Brain microvascular endothelial cell (primary cell): ENCODE measurements around the gene PHC3.

Experiments
- DNase-seq: peaks from one replicate; pipeline ENCODE4 v3.0.0-alpha.2; 2020
- H3K27ac ChIP-seq: fragments of 250-450 bp; sonication (Bioruptor Pico); 2 replicates; pipeline ENCODE4 v1.5.1; 2020; ENCODE audit warnings: mild to moderate bottlenecking, moderate library complexity
- H3K27me3 ChIP-seq: fragments of 250-450 bp; sonication (Bioruptor Pico); replicated peaks from 2 replicates; pipeline ENCODE4 v1.5.1; 2020; ENCODE audit warnings: mild to moderate bottlenecking
- H3K36me3 ChIP-seq: fragments of 250-450 bp; sonication (Bioruptor Pico); replicated peaks from 2 replicates; pipeline ENCODE4 v1.5.1; 2020; ENCODE audit warnings: mild to moderate bottlenecking
- H3K4me3 ChIP-seq: 2 replicates; pipeline ENCODE4 v1.5.1; 2011; ENCODE audit warnings: low read depth, mild to moderate bottlenecking, control low read depth, low read length, moderate library complexity
- CTCF ChIP-seq: IDR thresholded peaks from 2 replicates; pipeline ENCODE4 v1.5.1; 2011; ENCODE audit warnings: low read depth, mild to moderate bottlenecking, moderate library complexity, low read length, control low read depth, inconsistent platforms; ENCODE audit errors: missing control alignments
- in situ Hi-C: cut with HindIII; loops from 2 replicates; pipeline ENCODE4 v1.10.0; 2017; ENCODE audit warnings: low sequenced_read_pairs, low pct_ligation_motif_present

Gene PHC3

GRCh38 chr3:170145278-170145677, 36.3 kb downstream of the PHC3 start:
- H3K36me3 ChIP-seq = peaks cover 10% of the 10 kb centered on the region
- no peak for TF ChIP-seq CTCF
- in situ Hi-C loops = no loop called here
- H3K27me3 ChIP-seq = no peaks in the 10 kb centered on the region
- H3K27ac ChIP-seq = no peak overlapping the region
- no peak for DNase-seq
- H3K4me3 ChIP-seq = no peak overlapping the region

GRCh38 chr3:170144437-170144843, 37.1 kb downstream of the PHC3 start:
- H3K36me3 ChIP-seq = peaks cover 10% of the 10 kb centered on the region
- H3K27ac ChIP-seq = no peak overlapping the region
- H3K27me3 ChIP-seq = no peaks in the 10 kb centered on the region
- no peak for DNase-seq
- TF ChIP-seq CTCF = no peak
- in situ Hi-C loops = no loop called here
- H3K4me3 ChIP-seq = no peak overlapping the region

- in situ Hi-C loops = no loop called here
- no peaks in the 10 kb centered on the region for H3K27me3 ChIP-seq
- H3K4me3 ChIP-seq = no peak overlapping the region
- no peak overlapping the region for H3K27ac ChIP-seq
- no peak for TF ChIP-seq CTCF
- peaks cover 10% of the 10 kb centered on the region for H3K36me3 ChIP-seq
- no peak for DNase-seq
Observed at GRCh38 chr3:170142373-170142772, 39.2 kb downstream of the PHC3 start.

GRCh38 chr3:170137986-170138385, 43.5 kb downstream of the PHC3 start:
- Histone ChIP-seq H3K27ac (no peak overlapping the region), H3K27me3 (no peaks in the 10 kb centered on the region), H3K36me3 (peaks cover 7% of the 10 kb centered on the region), H3K4me3 (no peak overlapping the region)
- TF ChIP-seq CTCF = no peak
- DNase-seq = no peak
- in situ Hi-C loops = no loop called here

GRCh38 chr3:170132335-170132734, 49.2 kb downstream of the PHC3 start:
- DNase-seq = no peak
- H3K36me3 ChIP-seq = peaks cover 21% of the 10 kb centered on the region
- no peak overlapping the region for H3K4me3 ChIP-seq
- H3K27me3 ChIP-seq = no peaks in the 10 kb centered on the region
- no peak for TF ChIP-seq CTCF
- H3K27ac ChIP-seq = no peak overlapping the region
- in situ Hi-C loops = no loop called here

GRCh38 chr3:170130532-170130931, 51.0 kb downstream of the PHC3 start:
- DNase-seq = no peak
- peaks cover 17% of the 10 kb centered on the region for H3K36me3 ChIP-seq
- no peaks in the 10 kb centered on the region for H3K27me3 ChIP-seq
- no peak overlapping the region for H3K27ac ChIP-seq
- H3K4me3 ChIP-seq = no peak overlapping the region
- in situ Hi-C loops = no loop called here
- no peak for TF ChIP-seq CTCF
